HG02943 (cell line): Measurements from ENCODE around the gene EPHA4.

Experiments
- ATAC-seq: cut with Tn5 transposase; IDR thresholded peaks from one replicate; pipeline ENCODE4 v1.9.1; 2021; ENCODE audit warnings: mild to moderate bottlenecking, low read depth, moderate library complexity; ENCODE audit not compliant: unreplicated experiment

Gene EPHA4

GRCh38 chr2:221449406-221449805, 122.7 kb downstream of the EPHA4 start:
- no peak for ATAC-seq

- ATAC-seq: no peak
These were observed 123.2 kb downstream of the EPHA4 start for GRCh38 chr2:221448844-221449390.

- no peak for ATAC-seq
These were observed 123.9 kb downstream of the EPHA4 start for GRCh38 chr2:221448057-221448843.

- no peak for ATAC-seq
These were observed 124.8 kb downstream of the EPHA4 start for GRCh38 chr2:221447310-221447709.

- ATAC-seq: no peak
These were observed 126.0 kb downstream of the EPHA4 start for GRCh38 chr2:221446140-221446539.

- ATAC-seq: no peak
These were observed 128.0 kb downstream of the EPHA4 start for GRCh38 chr2:221444106-221444505.

GRCh38 chr2:221443645-221444044, 128.5 kb downstream of the EPHA4 start:
- ATAC-seq: no peak

- no peak for ATAC-seq
These were observed 130.0 kb downstream of the EPHA4 start for GRCh38 chr2:221442128-221442527.

GRCh38 chr2:221439761-221440479, 132.2 kb downstream of the EPHA4 start:
- no peak for ATAC-seq

- ATAC-seq: no peak
These were observed 135.0 kb downstream of the EPHA4 start for GRCh38 chr2:221437056-221437455.

GRCh38 chr2:221435171-221435570, 136.9 kb downstream of the EPHA4 start:
- no peak for ATAC-seq

GRCh38 chr2:221434142-221434541, 138.0 kb downstream of the EPHA4 start:
- no peak for ATAC-seq

GRCh38 chr2:221431477-221431876, 140.6 kb downstream of the EPHA4 start:
- ATAC-seq: no peak

- ATAC-seq: no peak
These were observed 142.2 kb downstream of the EPHA4 start for GRCh38 chr2:221429741-221430491.

GRCh38 chr2:221428896-221429295, 143.2 kb downstream of the EPHA4 start:
- ATAC-seq: no peak

- no peak for ATAC-seq
These were observed 145.2 kb downstream of the EPHA4 start for GRCh38 chr2:221426929-221427328.

GRCh38 chr2:221425891-221426290, 146.2 kb downstream of the EPHA4 start:
- ATAC-seq: no peak

GRCh38 chr2:221425353-221425752, 146.8 kb downstream of the EPHA4 start:
- no peak for ATAC-seq

GRCh38 chr2:221423210-221423804, 148.8 kb downstream of the EPHA4 start:
- ATAC-seq: no peak

GRCh38 chr2:221422516-221423209, 149.4 kb downstream of the EPHA4 start:
- ATAC-seq: no peak
